ENCODE measurements around the gene OTOS.

Gene OTOS

GRCh38 chr2:240167588-240167880 is 27.1 kb upstream of the OTOS start:
- DNase-seq: no peak

- no peak for DNase-seq
Measured at GRCh38 chr2:240166761-240167587, 26.5 kb upstream of the OTOS start.

- DNase-seq: no peak
Measured at GRCh38 chr2:240166191-240166590, 25.7 kb upstream of the OTOS start.

- no peak for DNase-seq
Measured at GRCh38 chr2:240165661-240166060, 25.2 kb upstream of the OTOS start.

GRCh38 chr2:240165034-240165433 is 24.6 kb upstream of the OTOS start:
- DNase-seq: no peak

GRCh38 chr2:240164586-240164985 is 24.1 kb upstream of the OTOS start:
- no peak for DNase-seq

GRCh38 chr2:240163844-240164574 is 23.6 kb upstream of the OTOS start:
- DNase-seq: no peak

- DNase-seq: no peak
Measured at GRCh38 chr2:240162939-240163714, 22.7 kb upstream of the OTOS start.

- DNase-seq: no peak
Measured at GRCh38 chr2:240162531-240162930, 22.1 kb upstream of the OTOS start.

- DNase-seq: no peak
Measured at GRCh38 chr2:240162032-240162431, 21.6 kb upstream of the OTOS start.

GRCh38 chr2:240161087-240161750 is 20.8 kb upstream of the OTOS start:
- DNase-seq: no peak

GRCh38 chr2:240160291-240161086 is 20.0 kb upstream of the OTOS start:
- DNase-seq: no peak

GRCh38 chr2:240159251-240159839 is 18.9 kb upstream of the OTOS start:
- DNase-seq: no peak

- DNase-seq: no peak
Measured at GRCh38 chr2:240157147-240157470, 16.7 kb upstream of the OTOS start.

- no peak for DNase-seq
Measured at GRCh38 chr2:240156435-240157146, 16.1 kb upstream of the OTOS start.

GRCh38 chr2:240155745-240156390 is 15.4 kb upstream of the OTOS start:
- no peak for DNase-seq

GRCh38 chr2:240155048-240155744 is 14.7 kb upstream of the OTOS start:
- no peak for DNase-seq

- DNase-seq: no peak
Measured at GRCh38 chr2:240154606-240155005, 14.1 kb upstream of the OTOS start.

GRCh38 chr2:240153418-240153817 is 13.0 kb upstream of the OTOS start:
- no peak for DNase-seq

- DNase-seq: no peak
Measured at GRCh38 chr2:240151477-240152031, 11.1 kb upstream of the OTOS start.

All from fibroblast of skin of scalp (primary cell).